IMR-90 (cell line): ENCODE data around the gene TP63. TPM values are rescaled to one million over a fixed set of nuclear protein-coding genes. Genes with fewer than 3 reads are reported as not detected.

Source experiments
- ATAC-seq: fragments of 200-7000 bp; cut with Tn5 transposase; 2 replicates; pipeline ENCODE4 v1.9.1; 2020; ENCODE audit warnings: low read depth, mild to moderate bottlenecking, moderate library complexity
- BruUV-seq: library from RNA; stranded (reverse); fragments of 400-500 nt; replicated peaks from 2 replicates; lab custom pipeline; 2021; lab: Mats Ljungman, UMichigan
- CTCF ChIA-PET: fragments of 300-600 bp; formaldehyde crosslinking; extraction: SDS; loops from one replicate; lab custom pipeline; 2021; ENCODE audit warnings: antibody characterized with exemption; lab: Yijun Ruan, JAX
- POLR2A ChIA-PET: fragments of 300-600 bp; sonication (Branson Sonifier 250); formaldehyde crosslinking; loops from one replicate; lab custom pipeline; 2022; ENCODE audit warnings: antibody characterized with exemption; ENCODE audit not compliant: unreplicated experiment; lab: Charles Lee
- DNase-seq: peaks from one replicate; pipeline ENCODE4 v3.0.0; 2013
- H2AFZ ChIP-seq: replicated peaks from 2 replicates; pipeline ENCODE3; 2013; ENCODE audit warnings: low read length, mild to moderate bottlenecking; ENCODE audit not compliant: poor library complexity
- H2AK5ac ChIP-seq: 2 replicates; pipeline ENCODE4 v1.6.1; 2013; ENCODE audit warnings: low read depth, low read length, inconsistent platforms
- H2AK9ac ChIP-seq: replicated peaks from 2 replicates; pipeline ENCODE3; 2013; ENCODE audit warnings: mild to moderate bottlenecking, low read depth, low read length, moderate library complexity; ENCODE audit not compliant: poor library complexity
- H2BK120ac ChIP-seq: 2 replicates; pipeline ENCODE4 v1.6.1; 2013; ENCODE audit warnings: low read depth, low read length, inconsistent platforms
- H2BK15ac ChIP-seq: 3 replicates; pipeline ENCODE4 v1.6.1; 2013; ENCODE audit warnings: low read depth, low read length, inconsistent platforms
- H2BK20ac ChIP-seq: 2 replicates; pipeline ENCODE4 v1.6.1; 2013; ENCODE audit warnings: low read depth, mild to moderate bottlenecking, inconsistent platforms, low read length, moderate library complexity
- H2BK5ac ChIP-seq: 2 replicates; pipeline ENCODE4 v1.6.1; 2013; ENCODE audit warnings: mild to moderate bottlenecking, low read depth, low read length, inconsistent platforms; ENCODE audit not compliant: poor library complexity, severe bottlenecking
- H3K14ac ChIP-seq: replicated peaks from 2 replicates; pipeline ENCODE4 v1.6.1; 2013; ENCODE audit warnings: low read depth, low read length, inconsistent platforms
- H3K18ac ChIP-seq: 2 replicates; pipeline ENCODE4 v1.6.1; 2013; ENCODE audit warnings: low read depth, low read length, control low read depth
- H3K23ac ChIP-seq: 2 replicates; pipeline ENCODE4 v1.6.1; 2013; ENCODE audit warnings: low read depth, low read length, inconsistent platforms
- H3K27ac ChIP-seq: 2 replicates; pipeline ENCODE4 v1.5.1; 2013; ENCODE audit warnings: mild to moderate bottlenecking, control low read depth, low read length; ENCODE audit not compliant: insufficient read depth
- H3K27me3 ChIP-seq: 2 replicates; pipeline ENCODE4 v1.6.1; 2013; ENCODE audit warnings: low read length; ENCODE audit not compliant: control insufficient read depth, insufficient read depth
- H3K36me3 ChIP-seq: 2 replicates; pipeline ENCODE4 v1.6.1; 2013; ENCODE audit warnings: low read length, mixed read lengths; ENCODE audit not compliant: control insufficient read depth, insufficient read depth
- H3K4ac ChIP-seq: 2 replicates; pipeline ENCODE4 v1.6.1; 2013; ENCODE audit warnings: low read depth, low read length, inconsistent platforms
- H3K4me1 ChIP-seq: 2 replicates; pipeline ENCODE4 v1.6.1; 2013; ENCODE audit warnings: low read length, mixed read lengths; ENCODE audit not compliant: control insufficient read depth, insufficient read depth
- H3K4me2 ChIP-seq: 2 replicates; pipeline ENCODE4 v1.6.1; 2013; ENCODE audit warnings: low read depth, mild to moderate bottlenecking, control low read depth, low read length, moderate library complexity
- H3K4me3 ChIP-seq: 2 replicates; pipeline ENCODE4 v1.5.1; 2013; ENCODE audit warnings: low read depth, mild to moderate bottlenecking, control low read depth, low read length, moderate library complexity; ENCODE audit not compliant: insufficient read depth
- H3K56ac ChIP-seq: 2 replicates; pipeline ENCODE4 v1.6.1; 2013; ENCODE audit warnings: low read length, inconsistent platforms; ENCODE audit not compliant: insufficient read depth; ENCODE audit errors: extremely low read depth
- H3K79me1 ChIP-seq, 2 experiments: 2 replicates each; pipeline ENCODE4 v1.6.1; 2013; ENCODE audit warnings: low read length in 2 of 2, inconsistent platforms in 1 of 2, low read depth in 1 of 2
- H3K9ac ChIP-seq: 2 replicates; pipeline ENCODE4 v1.6.1; 2013; ENCODE audit warnings: low read depth, low read length, control low read depth
- H3K9me1 ChIP-seq: 2 replicates; pipeline ENCODE4 v1.6.1; 2013; ENCODE audit warnings: low read length, inconsistent platforms; ENCODE audit not compliant: insufficient read depth
- H3K9me3 ChIP-seq: 2 replicates; pipeline ENCODE4 v1.6.1; 2013; ENCODE audit warnings: low read length; ENCODE audit not compliant: control insufficient read depth, insufficient read depth
- H4K20me1 ChIP-seq: 2 replicates; pipeline ENCODE4 v1.6.1; 2013; ENCODE audit warnings: low read length, inconsistent platforms; ENCODE audit not compliant: insufficient read depth
- H4K5ac ChIP-seq: 2 replicates; pipeline ENCODE4 v1.6.1; 2013; ENCODE audit warnings: mild to moderate bottlenecking, low read depth, low read length, control low read depth
- H4K8ac ChIP-seq, 2 experiments: 2 replicates each; pipeline ENCODE4 v1.6.1; 2013; ENCODE audit warnings: low read depth in 2 of 2, low read length in 2 of 2, control low read depth in 1 of 2, inconsistent platforms in 1 of 2
- H4K91ac ChIP-seq: 2 replicates; pipeline ENCODE4 v1.6.1; 2013; ENCODE audit warnings: low read depth, low read length, inconsistent platforms; ENCODE audit not compliant: insufficient read depth
- BHLHE40 ChIP-seq: fragments of 150-350 bp; IDR thresholded peaks from 2 replicates; pipeline ENCODE4 v1.6.1; 2016; ENCODE audit warnings: mild to moderate bottlenecking, low read depth, low read length
- CEBPB ChIP-seq: IDR thresholded peaks from 2 replicates; pipeline ENCODE4 v1.6.1; 2012; ENCODE audit warnings: low read depth, low read length, improper control_type of control experiment
- CHD1 ChIP-seq: IDR thresholded peaks from 2 replicates; pipeline ENCODE4 v1.6.1; 2012; ENCODE audit warnings: low read depth, low read length, improper control_type of control experiment
- CTCF ChIP-seq: conservative IDR thresholded peaks from 2 replicates; pipeline ENCODE4 v1.5.1; 2012; ENCODE audit warnings: mild to moderate bottlenecking, low read depth, low read length, improper control_type of control experiment
- ELK1 ChIP-seq: fragments of 150-350 bp; IDR thresholded peaks from 2 replicates; pipeline ENCODE4 v1.6.1; 2016; ENCODE audit warnings: low read depth, mild to moderate bottlenecking, low read length, moderate library complexity, borderline replicate concordance
- FOS ChIP-seq: fragments of 150-350 bp; IDR thresholded peaks from 2 replicates; pipeline ENCODE4 v1.6.1; 2016; ENCODE audit warnings: low read depth, low read length
- MAFK ChIP-seq: IDR thresholded peaks from 2 replicates; pipeline ENCODE4 v1.6.1; 2012; ENCODE audit warnings: low read depth, low read length, improper control_type of control experiment
- MAZ ChIP-seq: IDR thresholded peaks from 2 replicates; pipeline ENCODE4 v1.6.1; 2012; ENCODE audit warnings: low read depth, mild to moderate bottlenecking, low read length, improper control_type of control experiment, moderate library complexity, borderline replicate concordance
- MXI1 ChIP-seq: IDR thresholded peaks from 2 replicates; pipeline ENCODE4 v1.6.1; 2012; ENCODE audit warnings: low read depth, mild to moderate bottlenecking, low read length, moderate library complexity, borderline replicate concordance
- NFE2L2 ChIP-seq: fragments of 150-350 bp; IDR thresholded peaks from 2 replicates; pipeline ENCODE4 v1.6.1; 2016; ENCODE audit warnings: low read depth, mild to moderate bottlenecking, low read length
- POLR2A ChIP-seq: IDR thresholded peaks from 2 replicates; pipeline ENCODE4 v1.6.1; 2012; ENCODE audit warnings: mild to moderate bottlenecking, low read depth, low read length
- RAD21 ChIP-seq: IDR thresholded peaks from 2 replicates; pipeline ENCODE4 v1.6.1; 2012; ENCODE audit warnings: low read length, improper control_type of control experiment
- RCOR1 ChIP-seq: IDR thresholded peaks from 2 replicates; pipeline ENCODE4 v1.6.1; 2012; ENCODE audit warnings: mild to moderate bottlenecking, low read length, improper control_type of control experiment; ENCODE audit not compliant: insufficient replicate concordance
- RFX5 ChIP-seq: IDR thresholded peaks from 2 replicates; pipeline ENCODE4 v1.8.0; 2012; ENCODE audit warnings: low read depth, mild to moderate bottlenecking, low read length, moderate library complexity
- SMC3 ChIP-seq: fragments of 150-350 bp; IDR thresholded peaks from 2 replicates; pipeline ENCODE4 v1.6.1; 2016; ENCODE audit warnings: low read depth, mild to moderate bottlenecking, antibody characterized with exemption, low read length, moderate library complexity
- USF2 ChIP-seq: fragments of 150-350 bp; IDR thresholded peaks from 2 replicates; pipeline ENCODE4 v1.6.1; 2017; ENCODE audit warnings: mild to moderate bottlenecking, antibody characterized with exemption, low read length, low read depth
- WGBS, 2 experiments: methylation state at CpG; one replicate each; pipeline versions ENCODE4 v1.1.5 to v1.1.7; 2013; ENCODE audit warnings: missing lambda C conversion rate in 2 of 2; ENCODE audit not compliant: insufficient read length in 1 of 2; ENCODE audit errors: extremely low coverage in 2 of 2; 5-methylcytosine and 5-hydroxymethylcytosine counted together
- dilution Hi-C: fragments of 300-500 bp; cut with HindIII; formaldehyde crosslinking; loops from one replicate; pipeline ENCODE4 v1.14.3; 2018; ENCODE audit warnings: low sequenced_read_pairs; ENCODE audit not compliant: unreplicated experiment
- in situ Hi-C: fragments of 300-500 bp; cut with MboI; formaldehyde crosslinking; loops from 3 replicates; pipeline ENCODE4 v1.14.3; 2019; ENCODE audit warnings: low sequenced_read_pairs, inconsistent platforms, mixed read lengths
- intact Hi-C: fragments of 100-400 bp; cut with micrococcal nuclease; formaldehyde crosslinking; loops from 2 replicates; pipeline ENCODE4 v1.10.0; 2022
- polyA plus RNA-seq, 3 experiments: library from polyadenylated mRNA; depleted of rRNA; stranded (reverse); fragments of >200 nt; gene quantifications; 2 replicates each; pipeline ENCODE4 v1.2.3, GENCODE V29; 2012; ENCODE audit warnings: low replicate concordance in 1 of 3
- total RNA-seq: library from RNA; depleted of rRNA; stranded (reverse); fragments of >200 nt; gene quantifications from 2 replicates; pipeline ENCODE4 v1.2.3, GENCODE V29; 2012

TP63 gene
- total and polyA plus RNA-seq, 2 of the 4 experiments (the other 2 are of a cell fraction), result not detected

GRCh38 chr3:189637750-189638149 lies 6.6 kb downstream of the TP63 start:
- in situ Hi-C loops (no loop called here), intact Hi-C loops (no loop called here), dilution Hi-C loops (no loop called here)
- no peak overlapping the region for H3K18ac ChIP-seq
- DNase-seq, result no peak
- H3K23ac ChIP-seq, result no peak overlapping the region
- no peak overlapping the region for H3K4ac ChIP-seq
- CTCF ChIA-PET, result no interaction called here
- no peak overlapping the region for H2BK20ac ChIP-seq
- no peak overlapping the region for H2AK5ac ChIP-seq
- peaks cover 1% of the 10 kb centered on the region; the same call in 1 of the 2 replicates for H3K27me3 ChIP-seq
- no peak overlapping the region for H3K4me3 ChIP-seq
- no TSS peak for BruUV-seq
- no peak overlapping the region for H2AFZ ChIP-seq
- no peaks in the 10 kb centered on the region for H3K36me3 ChIP-seq
- no peaks in the 10 kb centered on the region for H3K79me1 ChIP-seq
- no peak overlapping the region for H2BK120ac ChIP-seq
- H4K20me1 ChIP-seq, result no peaks in the 10 kb centered on the region
- no peak for TF ChIP-seq CEBPB
- no peak for TF ChIP-seq BHLHE40
- TF ChIP-seq NFE2L2, result no peak
- TF ChIP-seq FOS, result no peak
- no peak for TF ChIP-seq SMC3
- TF ChIP-seq MAFK, result no peak
- no peak for TF ChIP-seq CHD1
- no peak for TF ChIP-seq USF2
- no peak for TF ChIP-seq CTCF
- no peak for TF ChIP-seq RAD21
- TF ChIP-seq POLR2A, result no peak
- no peak for TF ChIP-seq MXI1
- TF ChIP-seq RCOR1, result no peak
- TF ChIP-seq MAZ, result no peak
- TF ChIP-seq RFX5, result no peak
- no peak for TF ChIP-seq ELK1
- H2BK15ac ChIP-seq, result no peak overlapping the region
- H2AK9ac ChIP-seq, result no peak overlapping the region
- no peaks in the 10 kb centered on the region for H3K4me1 ChIP-seq
- no peak for ATAC-seq
- H4K8ac ChIP-seq, result no peak overlapping the region
- no peak overlapping the region for H3K14ac ChIP-seq
- no peak overlapping the region for H3K27ac ChIP-seq
- H3K9me1 ChIP-seq, result no peaks in the 10 kb centered on the region
- H4K91ac ChIP-seq, result no peak overlapping the region
- no peak overlapping the region for H3K9ac ChIP-seq
- H3K9me3 ChIP-seq, result no peaks in the 10 kb centered on the region
- no peak overlapping the region for H2BK5ac ChIP-seq
- no peak overlapping the region for H4K5ac ChIP-seq
- POLR2A ChIA-PET, result no interaction called here
- no peak overlapping the region for H3K56ac ChIP-seq
- no peak overlapping the region for H3K4me2 ChIP-seq
- WGBS, 2 experiments, result no CpG with 5 or more reads among the region's 4 CpGs
